Epidermal melanocyte (primary cell): ENCODE results near the gene EZR.

Source experiments
- DNase-seq: peaks from one replicate; pipeline ENCODE4 v3.0.0; 2011; ENCODE audit warnings: low spot score; ENCODE audit not compliant: insufficient read length

The EZR gene

DNA sequence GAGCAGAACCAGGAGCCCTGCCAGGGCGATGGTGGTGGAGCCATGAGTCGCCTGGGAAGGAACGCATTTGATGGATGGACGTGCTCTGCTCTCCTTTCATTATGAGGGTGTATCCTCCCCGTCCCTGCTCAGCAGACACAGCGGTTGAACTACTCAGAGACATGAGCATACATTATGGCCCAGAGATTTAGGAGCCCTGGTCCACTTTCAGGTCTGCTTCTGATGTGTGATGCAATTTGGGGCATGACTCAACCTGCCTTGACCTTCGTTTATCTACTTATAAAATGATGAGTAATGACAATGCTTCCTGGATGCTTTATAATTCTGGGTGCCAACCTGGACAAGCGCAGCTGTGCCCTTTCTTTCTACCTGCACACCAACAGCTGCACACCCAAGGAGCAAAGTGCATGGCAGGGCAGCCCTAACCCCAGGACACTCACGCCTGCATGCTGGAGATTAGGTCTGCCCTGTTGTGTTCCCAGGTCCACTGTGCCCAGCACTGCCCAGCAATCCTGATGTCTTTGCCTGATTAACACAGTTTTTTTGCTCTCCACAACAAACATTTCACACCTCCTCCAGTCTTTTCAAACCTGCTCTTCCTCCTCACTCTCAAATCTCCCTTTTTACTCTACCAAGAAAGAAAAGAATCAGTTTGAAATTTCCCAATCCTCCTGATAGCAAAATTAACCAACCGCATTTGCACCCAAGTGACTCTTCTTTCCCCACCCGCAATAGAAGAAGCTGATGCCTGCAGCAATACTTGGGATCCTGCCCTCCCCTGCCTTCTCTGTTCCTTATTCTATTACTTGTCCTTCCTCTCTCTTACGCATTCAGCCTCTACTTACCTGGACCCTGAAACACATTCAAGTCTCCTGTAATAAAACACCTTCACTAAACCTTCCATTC, 81.2 kb downstream of the EZR start:
- DNase-seq, result no peak

DNA sequence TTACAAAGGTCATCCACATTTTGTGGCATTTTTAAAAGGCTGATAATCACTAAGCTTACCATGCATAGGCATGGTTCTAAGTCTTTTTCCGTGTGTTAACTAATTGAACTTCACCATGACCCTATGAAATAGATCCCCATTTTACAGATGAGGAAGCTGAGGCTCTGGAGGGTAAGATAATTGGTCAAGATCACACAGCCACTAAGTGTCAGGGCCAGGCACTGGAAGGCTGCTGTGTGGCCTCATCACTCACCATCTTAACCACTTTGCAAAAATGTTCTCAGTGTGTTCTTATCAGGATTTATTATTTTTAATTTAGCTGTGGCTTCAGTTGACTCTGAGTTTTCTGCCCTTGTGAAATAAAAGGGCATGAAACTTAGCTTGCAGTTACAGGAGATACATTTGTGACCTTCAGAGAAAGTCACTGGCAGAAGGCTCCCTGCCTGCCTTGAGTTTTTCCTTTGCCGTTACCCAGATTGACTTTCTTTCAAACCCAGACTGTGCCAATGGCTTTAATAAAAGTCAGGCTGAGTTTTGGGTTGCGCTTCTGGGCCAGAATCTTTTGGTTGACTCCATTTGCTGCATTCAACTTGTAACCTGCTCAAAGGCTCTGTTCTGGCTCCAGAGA, 82.0 kb downstream of the EZR start:
- DNase-seq, result no peak

DNA sequence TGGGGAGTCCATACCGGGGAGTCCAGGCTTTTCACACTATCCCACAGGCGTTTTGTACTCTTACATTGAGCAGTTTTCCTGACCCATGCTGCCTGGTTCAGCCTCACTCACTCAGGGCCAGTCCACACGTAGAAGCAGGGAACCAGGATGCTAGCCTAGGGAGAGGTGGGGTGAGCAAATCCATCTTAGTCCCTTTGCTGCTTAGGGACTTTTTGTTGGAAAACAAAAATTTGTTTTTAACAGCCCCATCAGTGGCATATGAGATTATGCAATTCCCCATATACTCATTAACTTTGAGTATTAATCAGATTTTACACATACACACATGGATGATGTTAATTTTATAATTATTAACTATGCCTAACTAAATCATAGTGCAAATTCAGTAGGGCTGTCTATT, 84.2 kb downstream of the EZR start:
- DNase-seq, result no peak

DNA sequence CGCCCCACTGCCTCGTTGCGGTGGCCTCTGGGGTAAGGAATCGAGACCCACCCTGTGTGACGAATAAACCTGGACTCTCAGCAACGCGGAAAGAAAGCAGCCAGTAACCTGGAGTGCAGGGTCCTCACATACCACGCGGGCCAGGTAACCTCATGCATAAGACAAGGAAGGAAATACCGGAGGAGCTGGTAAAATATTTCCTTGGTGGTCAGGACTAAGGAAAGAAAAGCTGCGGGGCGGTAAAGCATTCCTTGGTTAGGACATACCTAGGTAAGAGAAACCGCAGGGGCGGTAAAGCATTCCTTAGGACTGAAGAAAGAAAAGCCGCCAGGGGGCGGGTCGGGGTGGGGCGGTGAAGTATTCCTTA, 88.6 kb downstream of the EZR start:
- DNase-seq, result no peak

DNA sequence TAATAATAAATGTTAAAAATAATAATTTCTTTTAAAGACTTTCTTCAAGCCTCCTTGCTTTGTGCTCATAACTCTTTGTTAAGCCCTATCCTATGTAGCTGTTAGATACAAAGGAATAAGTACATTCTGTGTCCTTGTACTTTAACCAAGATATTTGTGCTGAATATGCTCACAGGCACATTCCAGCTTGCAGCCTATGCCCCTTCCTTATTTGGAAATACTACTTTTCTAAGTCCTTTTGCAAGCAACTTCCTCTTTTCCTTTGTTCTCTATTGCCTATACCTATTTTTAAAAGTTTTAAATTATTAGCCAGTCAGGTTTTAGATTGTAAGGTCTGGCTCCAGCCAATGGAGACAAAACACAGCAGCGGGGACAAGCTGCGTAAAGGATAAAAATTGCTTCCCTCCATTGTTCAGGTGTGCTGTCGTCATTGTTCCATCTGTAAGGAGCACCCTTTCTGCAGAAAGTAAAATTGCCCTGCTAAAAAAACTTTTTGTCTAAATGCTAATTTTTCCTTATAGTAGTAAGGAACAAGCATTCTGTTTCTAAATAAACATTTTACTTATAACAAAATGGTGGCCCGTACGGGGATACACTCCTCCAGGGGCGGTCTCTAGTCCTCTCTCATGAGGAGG, 89.1 kb downstream of the EZR start:
- DNase-seq, result no peak

DNA sequence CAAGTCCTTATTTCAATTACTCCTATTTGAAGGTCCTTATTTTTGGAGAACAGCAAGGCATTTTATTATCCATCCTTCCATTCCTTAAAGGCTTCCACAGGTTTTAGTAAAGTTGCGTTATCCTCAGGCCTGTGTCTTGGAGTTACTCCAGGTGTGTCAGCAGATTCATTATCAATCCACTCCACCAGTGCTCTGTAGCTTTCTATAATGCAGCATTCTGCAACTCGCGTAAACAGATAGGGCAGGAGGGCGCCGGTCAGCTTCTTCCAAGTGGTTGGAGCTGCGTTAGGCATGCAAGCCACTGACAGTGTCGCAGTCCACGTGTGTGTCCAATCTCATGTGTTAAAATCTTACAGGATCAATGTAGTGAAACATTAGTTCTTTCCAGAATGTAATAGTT, 93.5 kb downstream of the EZR start:
- DNase-seq, result no peak

DNA sequence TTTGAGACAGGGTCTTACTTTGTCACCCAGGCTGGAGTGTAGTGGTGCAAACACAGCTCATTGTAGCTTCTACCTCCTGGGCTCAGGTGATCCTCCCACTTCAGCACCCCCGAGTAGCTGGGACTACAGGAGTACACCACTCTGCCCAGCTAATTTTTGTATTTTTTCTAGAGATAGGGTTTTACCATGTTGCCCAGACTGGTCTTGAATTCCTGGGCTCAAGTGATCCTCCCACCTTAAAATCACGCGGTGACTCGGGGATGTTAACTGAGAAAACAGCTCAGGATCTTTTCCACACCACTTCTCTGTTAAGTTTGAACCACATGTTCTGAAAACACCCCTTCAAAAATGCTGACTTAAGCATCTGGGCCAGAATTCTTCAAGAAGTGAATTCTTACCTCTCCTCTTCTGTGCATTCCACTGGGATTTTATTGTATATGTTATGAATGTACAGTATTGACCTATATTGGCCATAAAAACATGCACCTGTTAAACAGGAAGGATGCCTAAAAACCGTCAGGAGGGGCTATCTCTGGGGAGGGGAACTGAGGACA, 96.9 kb downstream of the EZR start:
- DNase-seq, result no peak

DNA sequence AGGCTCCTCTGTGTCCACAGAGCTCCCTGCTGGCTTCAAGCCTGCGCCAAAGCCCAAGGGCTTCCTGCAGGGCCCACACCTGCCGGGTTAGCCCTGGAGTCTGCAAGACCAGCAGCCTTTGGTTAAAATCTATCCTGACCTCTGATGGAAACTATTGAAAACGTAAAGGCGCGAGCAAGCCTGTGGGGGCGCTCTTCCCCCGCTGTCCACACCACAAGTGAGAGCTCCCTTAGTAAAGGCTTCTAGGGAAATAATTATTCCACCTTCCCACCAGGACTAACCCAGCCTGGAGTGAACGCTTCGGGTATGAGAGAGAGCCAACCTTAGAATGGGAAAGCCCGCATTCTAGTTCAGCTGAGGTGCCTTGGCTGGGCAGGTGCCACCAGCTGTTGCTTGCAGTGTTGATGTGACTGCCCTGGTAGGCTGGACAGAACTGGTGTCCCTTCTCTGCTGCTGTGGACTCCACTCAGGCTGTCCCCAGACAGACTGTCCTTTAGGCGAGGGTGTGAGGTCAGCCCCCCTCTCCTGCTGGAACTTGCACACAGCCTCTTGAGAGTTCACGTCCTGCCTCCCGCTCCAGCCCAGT, 100.6 kb downstream of the EZR start:
- no peak for DNase-seq

DNA sequence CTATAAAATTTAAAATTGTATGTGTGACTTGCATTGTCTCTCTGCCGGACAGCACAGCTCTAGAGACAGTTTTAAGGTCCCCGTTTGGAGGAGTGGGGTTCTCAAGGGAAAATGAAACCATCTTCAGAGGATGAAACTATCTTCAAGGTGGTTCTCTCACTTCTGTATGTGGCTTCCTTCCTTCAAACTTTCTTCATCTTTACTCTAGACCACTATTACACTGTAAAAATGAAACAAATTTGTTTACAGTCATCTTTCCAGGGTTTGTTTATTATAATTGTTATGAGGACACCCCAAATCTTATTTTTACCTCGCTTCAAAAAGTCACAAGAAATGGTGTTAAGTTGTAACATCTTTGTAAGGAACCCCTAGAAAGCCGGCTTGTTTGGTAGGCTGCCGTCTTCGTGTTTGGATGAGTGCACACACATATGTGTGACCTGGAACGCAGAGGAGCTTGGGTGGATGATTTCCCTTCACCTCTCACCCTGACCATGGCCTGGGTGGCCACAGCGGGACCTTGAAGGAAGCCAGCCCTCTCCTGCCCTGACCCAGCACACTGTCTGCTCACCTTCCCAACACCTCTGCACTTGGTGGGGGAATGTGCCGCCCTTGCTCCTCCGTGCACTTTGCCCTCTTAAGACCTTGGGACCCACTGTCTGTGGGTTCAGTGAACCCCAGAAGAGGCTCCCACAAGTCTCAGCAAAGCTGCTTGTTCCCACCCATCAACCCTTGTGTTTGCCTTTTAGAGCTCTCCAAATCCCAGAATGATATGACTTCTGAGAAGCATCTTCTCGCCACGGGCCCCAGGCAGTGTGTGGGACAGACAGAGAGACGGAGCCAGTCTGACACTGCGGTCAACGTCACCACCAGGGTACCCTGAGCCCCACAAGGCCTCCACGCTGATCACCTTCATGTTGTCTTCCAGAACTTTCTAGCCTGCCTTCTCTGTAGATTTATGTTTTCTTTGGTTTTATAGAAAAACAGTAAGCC, 101.5 kb downstream of the EZR start:
- no peak for DNase-seq
